GM23338 (cell line): ENCODE results near the gene PRKAG1.

Experiments
- CREB1 ChIP-seq: fragments of 250-450 bp; sonication (Bioruptor Pico); IDR thresholded peaks from 2 replicates; pipeline ENCODE4 v1.5.0; 2020; ENCODE audit warnings: low read depth, mild to moderate bottlenecking, moderate library complexity
- CTCF ChIP-seq, 2 experiments: fragments of 200-600 bp in 1 of 2; sonication (generic) in 1 of 2; conservative IDR thresholded peaks; 2 replicates each; pipeline versions ENCODE4 v1.5.1 to v1.6.1; 2016 to 2017; ENCODE audit warnings: antibody characterized with exemption in 2 of 2, low read depth in 2 of 2, mild to moderate bottlenecking in 2 of 2, moderate library complexity in 1 of 2
- ETS1 ChIP-seq: IDR thresholded peaks from 2 replicates; pipeline ENCODE4 v1.6.1; 2016; ENCODE audit warnings: antibody characterized with exemption
- EZH2 ChIP-seq: fragments of 200-600 bp; sonication (generic); IDR thresholded peaks from one replicate; pipeline ENCODE4 v1.8.0; 2017; ENCODE audit warnings: antibody characterized with exemption, mild to moderate bottlenecking, low read depth; ENCODE audit not compliant: unreplicated experiment
- EZH2phosphoT487 ChIP-seq: fragments of 200-600 bp; sonication (generic); IDR thresholded peaks from one replicate; pipeline ENCODE4 v1.8.1; 2018; ENCODE audit warnings: antibody characterized with exemption; ENCODE audit not compliant: unreplicated experiment
- JUNB ChIP-seq: IDR thresholded peaks from one replicate; pipeline ENCODE4 v1.6.1; 2016; ENCODE audit warnings: antibody characterized with exemption; ENCODE audit not compliant: unreplicated experiment
- NANOG ChIP-seq: IDR thresholded peaks from 2 replicates; pipeline ENCODE4 v1.6.1; 2016; ENCODE audit warnings: antibody characterized with exemption, borderline replicate concordance
- POLR2AphosphoS5 ChIP-seq: IDR thresholded peaks from 2 replicates; pipeline ENCODE4 v1.6.1; 2016; ENCODE audit warnings: antibody characterized with exemption, low read depth
- REST ChIP-seq: IDR thresholded peaks from one replicate; pipeline ENCODE4 v1.6.1; 2018; ENCODE audit warnings: antibody characterized with exemption; ENCODE audit not compliant: unreplicated experiment
- ZNF114 ChIP-seq: fragments of 250-450 bp; sonication (Bioruptor Pico); IDR thresholded peaks from 2 replicates; pipeline ENCODE4 v1.5.0; 2020; ENCODE audit warnings: mild to moderate bottlenecking, moderate library complexity
- ZNF331 ChIP-seq: fragments of 250-450 bp; sonication (Bioruptor Pico); IDR thresholded peaks from 2 replicates; pipeline ENCODE4 v1.5.0; 2020; ENCODE audit warnings: low read depth, mild to moderate bottlenecking, moderate library complexity

GRCh38 chr12:49022558-49023178 is 4.1 kb upstream of the PRKAG1 start:
- TF ChIP-seq CTCF (conservative IDR thresholded peaks at IDR 0.05; ENCODE audit: low read depth in 2 of 2) (no peak), EZH2 (no peak), CREB1 (CRISPR knock-in tag) (no peak), ZNF331 (CRISPR knock-in tag) (no peak), POLR2AphosphoS5 (no peak), REST (no peak), EZH2phosphoT487 (no peak), JUNB (no peak), ZNF114 (CRISPR knock-in tag) (no peak), NANOG (no peak), ETS1 (no peak)
